GM12878 (cell line): ENCODE data around the gene HIRIP3. TPM values are rescaled to one million over a fixed set of nuclear protein-coding genes. Genes with fewer than 3 reads are reported as not detected.

Experiments used
- ATAC-seq: fragments of 200-7000 bp; cut with Tn5 transposase; 3 replicates; pipeline ENCODE4 v1.9.1; 2020; ENCODE audit warnings: mild to moderate bottlenecking, moderate library complexity
- BruUV-seq: library from RNA; stranded (reverse); fragments of 400-500 nt; replicated peaks from 2 replicates; lab custom pipeline; 2021; lab: Mats Ljungman, UMichigan
- CTCF ChIA-PET: fragments of 300-600 bp; sonication (Branson Sonifier 250); formaldehyde crosslinking; extraction: SDS; loops from one replicate; lab custom pipeline; 2021; ENCODE audit warnings: inconsistent platforms; lab: Yijun Ruan, JAX
- POLR2A ChIA-PET: fragments of 350-600 bp; formaldehyde crosslinking; extraction: SDS; loops from one replicate; lab custom pipeline; 2021; ENCODE audit warnings: inconsistent platforms; lab: Charles Lee
- RAD21 ChIA-PET: fragments of 300-600 bp; sonication (Branson Sonifier 250); formaldehyde crosslinking; loops from one replicate; lab custom pipeline; 2023; ENCODE audit warnings: antibody characterized with exemption; ENCODE audit not compliant: unreplicated experiment; lab: Charles Lee
- SMC1A ChIA-PET: fragments of 300-600 bp; sonication (Branson Sonifier 250); formaldehyde crosslinking; loops from one replicate; lab custom pipeline; 2023; ENCODE audit not compliant: unreplicated experiment, uncharacterized antibody; lab: Charles Lee
- DNase-seq: peaks from one replicate; pipeline ENCODE4 v3.0.0-alpha.2; 2011; ENCODE audit warnings: low read depth, low spot score
- FAIRE-seq: peaks from 3 replicates; lab custom pipeline; 2011; peaks lifted over from hg19 to GRCh38; lab: Jason Lieb, UNC
- H2AFZ ChIP-seq: 2 replicates; pipeline ENCODE4 v1.6.0; 2011; ENCODE audit warnings: low read depth, low read length, control low read depth; ENCODE audit not compliant: control insufficient read depth
- H3K27ac ChIP-seq: 2 replicates; pipeline ENCODE4 v1.5.1; 2011; ENCODE audit warnings: control low read depth; ENCODE audit not compliant: control insufficient read depth, insufficient read depth
- H3K27me3 ChIP-seq, 2 experiments: replicated peaks in 1 of 2; 2 replicates each; pipeline versions ENCODE4 v1.6.0 to v1.6.1; 2011; ENCODE audit warnings: low read length in 1 of 2; ENCODE audit not compliant: control insufficient read depth in 2 of 2, insufficient read depth in 2 of 2
- H3K36me3 ChIP-seq, 2 experiments: 2 replicates each; pipeline ENCODE4 v1.5.1; 2011; ENCODE audit warnings: low read length in 1 of 2; ENCODE audit not compliant: control insufficient read depth in 2 of 2, insufficient read depth in 2 of 2
- H3K4me1 ChIP-seq: 2 replicates; pipeline ENCODE4 v1.6.1; 2011; ENCODE audit warnings: mild to moderate bottlenecking, low read length, moderate library complexity, mixed read lengths; ENCODE audit not compliant: control insufficient read depth, insufficient read depth
- H3K4me2 ChIP-seq: 2 replicates; pipeline ENCODE4 v1.6.0; 2011; ENCODE audit warnings: control low read depth; ENCODE audit not compliant: control insufficient read depth, insufficient read depth
- H3K4me3 ChIP-seq: fragments of 200-600 bp; sonication (generic); 2 replicates; pipeline ENCODE4 v1.5.1; 2016
- H3K79me2 ChIP-seq: 2 replicates; pipeline ENCODE4 v1.6.0; 2011; ENCODE audit warnings: low read length; ENCODE audit not compliant: control insufficient read depth, insufficient read depth
- H3K9ac ChIP-seq: 2 replicates; pipeline ENCODE4 v1.8.0; 2011; ENCODE audit warnings: low read length, control low read depth, mixed read lengths; ENCODE audit not compliant: control insufficient read depth, insufficient read depth
- H3K9me3 ChIP-seq: replicated peaks from 3 replicates; pipeline ENCODE4 v1.5.1; 2011; ENCODE audit warnings: mild to moderate bottlenecking, low read length; ENCODE audit not compliant: control insufficient read depth, insufficient read depth
- H4K20me1 ChIP-seq: 2 replicates; pipeline ENCODE4 v1.6.0; 2011; ENCODE audit not compliant: control insufficient read depth, insufficient read depth
- CREM ChIP-seq: IDR thresholded peaks from 2 replicates; pipeline ENCODE4 v1.6.1; 2014; ENCODE audit warnings: antibody characterized with exemption, low read depth
- NBN ChIP-seq: fragments of 450-650 bp; IDR thresholded peaks from 2 replicates; pipeline ENCODE4 v1.6.1; 2016
- NFXL1 ChIP-seq: fragments of 450-650 bp; IDR thresholded peaks from 2 replicates; pipeline ENCODE4 v1.6.1; 2017; ENCODE audit warnings: antibody characterized with exemption, mild to moderate bottlenecking, borderline replicate concordance
- NFYB ChIP-seq: IDR thresholded peaks from 2 replicates; pipeline ENCODE4 v1.6.1; 2011; ENCODE audit warnings: low read depth, mild to moderate bottlenecking, low read length, improper control_type of control experiment, moderate library complexity; ENCODE audit not compliant: insufficient read depth
- NRF1 ChIP-seq: conservative IDR thresholded peaks from 2 replicates; pipeline ENCODE4 v1.6.1; 2011; ENCODE audit warnings: mild to moderate bottlenecking, low read depth, low read length, improper control_type of control experiment
- TAF1 ChIP-seq: IDR thresholded peaks from 2 replicates; pipeline ENCODE4 v1.6.1; 2011; ENCODE audit warnings: mild to moderate bottlenecking, low read depth, low read length, borderline replicate concordance
- TCF12 ChIP-seq: IDR thresholded peaks from 2 replicates; pipeline ENCODE4 v1.6.1; 2011; ENCODE audit warnings: low read depth, mild to moderate bottlenecking, low read length
- ZNF622 ChIP-seq: fragments of 450-650 bp; IDR thresholded peaks from 2 replicates; pipeline ENCODE4 v1.6.1; 2017; ENCODE audit warnings: mild to moderate bottlenecking, inconsistent platforms
- WGBS: methylation state at CpG from one replicate; pipeline ENCODE4 v1.1.6; 2016; ENCODE audit warnings: low lambda C conversion rate; ENCODE audit not compliant: insufficient replicate concordance, insufficient coverage; ENCODE audit errors: missing lambda C conversion rate; 5-methylcytosine and 5-hydroxymethylcytosine counted together
- in situ Hi-C: fragments of 300-500 bp; cut with MboI; formaldehyde crosslinking; loops from 9 replicates; pipeline ENCODE4 v1.14.3; 2018; ENCODE audit warnings: mixed read lengths
- intact Hi-C: fragments of 100-400 bp; cut with micrococcal nuclease; formaldehyde crosslinking; loops from one replicate; pipeline ENCODE4 v1.14.2; 2022; ENCODE audit not compliant: unreplicated experiment
- polyA plus RNA-seq, 11 experiments: library from polyadenylated mRNA; depleted of rRNA in 4 of 11; unstranded in 6 of 11; stranded (reverse) in 5 of 11; fragments of >200 nt; fragmentation: Nextera tagmentation in 4 of 11; fragmentation: Illumina TruSeq in 1 of 11; extraction: Ambion mirVana in 4 of 11; extraction: Trizol in 1 of 11; gene quantifications; 1 replicate in 1 of 11; 2 replicates in 10 of 11; pipeline versions ENCODE4 v1.2.1 to v1.2.3, GENCODE V29; 2011 to 2016; ENCODE audit warnings: inconsistent platforms in 2 of 11, missing spikeins in 2 of 11, low read depth in 1 of 11
- total RNA-seq, 4 experiments: library from RNA; depleted of rRNA in 3 of 4; stranded (reverse); fragments of >200 nt in 3 of 4; fragmentation: Illumina TruSeq in 1 of 4; extraction: Trizol in 1 of 4; gene quantifications; 2 replicates each; pipeline versions ENCODE4 v1.2.1 to v1.2.3, GENCODE V29; 2013 to 2021
- TF ChIP-seq, protein P1 (sequence below): fragments of 450-650 bp; IDR thresholded peaks from 2 replicates; pipeline ENCODE4 v1.6.1; 2017; ENCODE audit warnings: mild to moderate bottlenecking, moderate library complexity

The HIRIP3 gene
- total and polyA plus RNA-seq, 10 of the 15 experiments (the other 5 are each of a cell fraction or from before 2014, with no cell fraction given): 4.1 to 43.5 (median 23.9) TPM

DNA sequence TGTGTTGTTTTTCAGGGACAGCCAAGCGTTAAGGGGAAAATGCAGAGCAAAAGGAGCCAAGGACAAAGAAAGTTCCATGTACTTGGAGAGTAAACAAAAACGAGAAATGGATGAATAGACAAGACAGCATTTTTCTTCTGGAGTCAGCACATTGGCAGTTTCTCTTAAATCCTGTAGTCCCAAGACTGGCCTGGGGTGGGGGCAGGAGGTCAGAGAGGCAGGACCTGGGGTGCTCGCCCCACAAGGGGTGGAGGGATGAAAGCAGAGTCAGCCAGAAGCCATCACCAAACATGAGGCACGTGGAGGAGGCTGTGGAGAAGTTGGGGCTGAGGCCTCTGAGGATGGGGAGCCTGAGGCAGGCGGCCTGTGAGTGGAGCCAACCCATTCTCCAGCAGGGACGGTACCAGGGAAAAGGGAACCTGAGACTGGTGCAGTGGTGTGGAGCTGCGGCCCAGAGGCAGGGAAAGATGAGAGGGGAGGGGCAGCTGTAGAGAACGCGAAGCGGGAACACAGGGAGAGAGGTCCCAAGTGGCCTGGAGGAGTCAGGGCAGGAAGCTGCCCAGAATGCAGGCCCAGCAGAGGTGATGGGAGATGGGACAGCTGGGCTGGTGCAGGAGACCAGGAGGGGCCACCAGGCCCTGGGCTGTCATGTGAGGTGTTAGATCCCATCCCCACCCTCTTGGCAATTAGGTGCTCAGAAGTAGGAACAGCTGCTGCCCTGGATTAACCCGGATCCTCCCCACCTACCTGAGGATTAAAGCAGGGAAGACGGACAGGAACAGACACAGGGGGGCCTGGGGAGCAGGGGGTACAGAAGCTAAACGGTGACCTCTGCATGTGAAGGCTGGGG, 32.4 kb upstream of the HIRIP3 start:
- RAD21 ChIA-PET: no interaction called here
- CTCF ChIA-PET: interaction anchor here (0.6 to 0.7 kb wide), 2 partner anchors 9 to 15 kb away, joined by 3 read pairs; no protein-coding TSS in a partner anchor
- Histone ChIP-seq H3K79me2 (no peaks in the 10 kb centered on the region), H4K20me1 (no peaks in the 10 kb centered on the region; the same call in 1 of the 2 replicates), H3K4me3 (no peak overlapping the region), H3K4me1 (no peaks in the 10 kb centered on the region), H3K27ac (no peak overlapping the region), H3K4me2 (no peak overlapping the region), H3K27me3 (peaks cover 6 to 14% of the 10 kb centered on the region in 2 experiments; a peak in 3 of 4 replicates), H3K36me3 (no peaks in the 10 kb centered on the region), H3K9ac (no peak overlapping the region), H2AFZ (no peak overlapping the region), H3K9me3 (no peaks in the 10 kb centered on the region)
- SMC1A ChIA-PET: interaction anchor here (0.6 kb wide), 1 partner anchor 7 kb away, joined by 4 read pairs; no protein-coding TSS in a partner anchor
- in situ Hi-C loops (loop anchor here (5.0 kb wide), 1 partner anchor 331 kb away; no protein-coding TSS in a partner anchor), intact Hi-C loops (loop anchor here (10.0 kb wide), 1 partner anchor 123 kb away; the partner anchor contains the start of gene ASPHD1)
- TF ChIP-seq NRF1 (no peak), NFYB (no peak), CREM (no peak), TAF1 (no peak), ZNF622 (no peak), TCF12 (no peak), NBN (no peak), NFXL1 (no peak)
- TF ChIP-seq, protein P1, sequence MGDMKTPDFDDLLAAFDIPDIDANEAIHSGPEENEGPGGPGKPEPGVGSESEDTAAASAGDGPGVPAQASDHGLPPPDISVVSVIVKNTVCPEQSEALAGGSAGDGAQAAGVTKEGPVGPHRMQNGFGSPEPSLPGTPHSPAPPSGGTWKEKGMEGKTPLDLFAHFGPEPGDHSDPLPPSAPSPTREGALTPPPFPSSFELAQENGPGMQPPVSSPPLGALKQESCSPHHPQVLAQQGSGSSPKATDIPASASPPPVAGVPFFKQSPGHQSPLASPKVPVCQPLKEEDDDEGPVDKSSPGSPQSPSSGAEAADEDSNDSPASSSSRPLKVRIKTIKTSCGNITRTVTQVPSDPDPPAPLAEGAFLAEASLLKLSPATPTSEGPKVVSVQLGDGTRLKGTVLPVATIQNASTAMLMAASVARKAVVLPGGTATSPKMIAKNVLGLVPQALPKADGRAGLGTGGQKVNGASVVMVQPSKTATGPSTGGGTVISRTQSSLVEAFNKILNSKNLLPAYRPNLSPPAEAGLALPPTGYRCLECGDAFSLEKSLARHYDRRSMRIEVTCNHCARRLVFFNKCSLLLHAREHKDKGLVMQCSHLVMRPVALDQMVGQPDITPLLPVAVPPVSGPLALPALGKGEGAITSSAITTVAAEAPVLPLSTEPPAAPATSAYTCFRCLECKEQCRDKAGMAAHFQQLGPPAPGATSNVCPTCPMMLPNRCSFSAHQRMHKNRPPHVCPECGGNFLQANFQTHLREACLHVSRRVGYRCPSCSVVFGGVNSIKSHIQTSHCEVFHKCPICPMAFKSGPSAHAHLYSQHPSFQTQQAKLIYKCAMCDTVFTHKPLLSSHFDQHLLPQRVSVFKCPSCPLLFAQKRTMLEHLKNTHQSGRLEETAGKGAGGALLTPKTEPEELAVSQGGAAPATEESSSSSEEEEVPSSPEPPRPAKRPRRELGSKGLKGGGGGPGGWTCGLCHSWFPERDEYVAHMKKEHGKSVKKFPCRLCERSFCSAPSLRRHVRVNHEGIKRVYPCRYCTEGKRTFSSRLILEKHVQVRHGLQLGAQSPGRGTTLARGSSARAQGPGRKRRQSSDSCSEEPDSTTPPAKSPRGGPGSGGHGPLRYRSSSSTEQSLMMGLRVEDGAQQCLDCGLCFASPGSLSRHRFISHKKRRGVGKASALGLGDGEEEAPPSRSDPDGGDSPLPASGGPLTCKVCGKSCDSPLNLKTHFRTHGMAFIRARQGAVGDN: no peak
- ATAC-seq (no peak), FAIRE-seq (no peak), DNase-seq (no peak)
- POLR2A ChIA-PET: interaction anchor here (0.8 kb wide), 1 partner anchor 17 kb away, joined by 3 read pairs; the partner anchor contains the start of gene DOC2A
- WGBS: 20% methylated on average over 13 of the region's 13 CpGs
- BruUV-seq: no TSS peak
